Inflammatory macrophage treated with lipopolysaccharide for 4 hours (primary cell): ENCODE data around the gene SLC1A2.

Experiments
- DNase-seq: peaks from one replicate; pipeline ENCODE4 v3.0.0-alpha.2; 2020

The SLC1A2 gene

GRCh38 chr11:35237860-35238715 is 181.3 kb downstream of the SLC1A2 start:
- peak; percentile 62 for DNase-seq

GRCh38 chr11:35237351-35237750 is 182.0 kb downstream of the SLC1A2 start:
- DNase-seq = no peak

GRCh38 chr11:35236667-35237003 is 182.7 kb downstream of the SLC1A2 start:
- DNase-seq = peak; percentile 93

- peak; percentile 60 for DNase-seq
These were observed 183.3 kb downstream of the SLC1A2 start for GRCh38 chr11:35235936-35236666.

- DNase-seq = no peak
These were observed 183.9 kb downstream of the SLC1A2 start for GRCh38 chr11:35235498-35235897.

- peak; percentile 58 for DNase-seq
These were observed 184.2 kb downstream of the SLC1A2 start for GRCh38 chr11:35235157-35235468.

GRCh38 chr11:35234460-35235156 is 184.8 kb downstream of the SLC1A2 start:
- peak; percentile 49 for DNase-seq

DNA sequence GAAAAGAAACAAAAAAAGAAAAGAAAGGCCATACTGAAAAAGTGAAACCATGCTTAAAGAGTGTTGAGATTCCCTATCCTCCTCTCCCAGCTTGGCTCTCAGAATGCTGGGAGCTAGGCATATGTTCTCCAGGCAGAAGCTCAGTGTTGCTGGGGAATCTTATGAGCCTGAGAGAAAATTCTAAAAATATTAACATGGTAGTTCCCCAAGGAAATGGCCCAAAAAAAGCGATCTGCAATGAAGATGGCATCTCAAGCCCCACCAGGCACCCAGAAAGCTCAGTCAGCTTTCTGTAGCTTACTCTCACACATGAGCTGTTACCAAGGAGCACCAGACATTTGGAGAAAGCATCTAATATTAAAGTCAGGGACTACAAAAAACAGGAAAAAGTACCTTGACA is 185.8 kb downstream of the SLC1A2 start:
- peak; percentile 42 for DNase-seq

DNA sequence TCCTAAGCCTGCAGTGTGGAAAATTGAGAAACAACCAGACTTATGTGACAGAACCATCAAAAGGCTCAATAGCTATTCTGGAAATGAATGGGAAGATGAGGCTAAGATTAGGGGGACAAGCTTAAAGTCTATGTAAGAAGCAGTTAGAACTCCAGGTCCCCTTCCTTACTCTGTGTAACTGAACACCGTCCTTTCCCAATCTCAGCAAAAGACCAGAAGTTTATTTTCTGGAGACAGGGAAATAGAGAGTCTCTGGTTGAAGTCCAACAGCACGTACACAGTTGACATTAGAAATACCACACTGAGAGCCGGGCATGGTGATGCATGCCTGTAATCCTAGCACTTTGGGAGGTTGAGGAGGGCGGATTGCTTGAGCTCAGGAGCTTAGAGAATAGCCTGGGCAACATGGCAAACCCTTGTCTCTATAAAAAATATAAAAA is 186.4 kb downstream of the SLC1A2 start:
- peak; percentile 30 for DNase-seq

DNA sequence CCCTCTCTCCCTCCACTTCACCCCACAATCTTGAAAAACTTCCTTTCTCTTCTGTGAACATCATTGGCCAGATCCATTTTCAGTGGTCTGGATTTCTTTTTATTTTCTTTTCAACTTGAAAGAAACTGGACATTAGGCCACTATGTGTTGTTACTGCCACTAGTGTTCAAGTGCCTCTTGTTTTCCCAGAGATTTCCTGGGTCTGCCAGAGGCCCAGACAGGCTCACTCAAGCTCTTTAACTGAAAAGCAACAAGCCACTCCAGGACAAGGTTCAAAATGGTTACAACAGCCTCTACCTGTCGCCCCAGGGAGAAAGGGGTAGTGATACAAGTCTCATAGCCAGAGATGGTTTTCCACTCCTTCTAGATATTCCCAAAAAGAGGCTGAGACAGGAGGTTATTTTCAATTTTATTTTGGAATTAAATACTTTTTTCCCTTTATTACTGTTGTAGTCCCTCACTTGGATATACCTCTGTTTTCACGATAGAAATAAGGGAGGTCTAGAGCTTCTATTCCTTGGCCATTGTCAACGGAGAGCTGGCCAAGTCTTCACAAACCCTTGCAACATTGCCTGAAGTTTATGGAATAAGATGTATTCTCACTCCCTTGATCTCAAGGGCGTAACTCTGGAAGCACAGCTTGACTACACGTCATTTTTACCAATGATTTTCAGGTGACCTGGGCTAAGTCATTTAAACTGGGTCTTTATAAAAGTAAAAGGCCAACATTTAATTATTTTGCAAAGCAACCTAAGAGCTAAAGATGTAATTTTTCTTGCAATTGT is 188.1 kb downstream of the SLC1A2 start:
- no peak for DNase-seq

DNA sequence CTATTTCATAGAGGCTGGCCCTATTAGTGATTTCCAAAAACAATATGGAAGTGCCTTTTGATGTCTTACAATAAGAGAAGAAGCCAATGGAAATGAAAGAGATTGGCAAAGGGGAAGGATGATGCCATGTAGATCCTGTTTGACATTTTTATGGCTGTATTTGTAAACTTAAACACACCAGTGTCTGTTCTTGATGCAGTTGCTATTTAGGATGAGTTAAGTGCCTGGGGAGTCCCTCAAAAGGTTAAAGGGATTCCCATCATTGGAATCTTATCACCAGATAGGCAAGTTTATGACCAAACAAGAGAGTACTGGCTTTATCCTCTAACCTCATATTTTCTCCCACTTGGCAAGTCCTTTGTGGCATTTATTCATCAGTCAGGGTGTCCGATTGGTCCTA is 189.0 kb downstream of the SLC1A2 start:
- DNase-seq = peak; percentile 25

- DNase-seq = peak; percentile 59
These were observed 191.0 kb downstream of the SLC1A2 start for GRCh38 chr11:35228328-35228725.

- peak; percentile 93 for DNase-seq
These were observed 191.6 kb downstream of the SLC1A2 start for GRCh38 chr11:35227576-35228327.

DNA sequence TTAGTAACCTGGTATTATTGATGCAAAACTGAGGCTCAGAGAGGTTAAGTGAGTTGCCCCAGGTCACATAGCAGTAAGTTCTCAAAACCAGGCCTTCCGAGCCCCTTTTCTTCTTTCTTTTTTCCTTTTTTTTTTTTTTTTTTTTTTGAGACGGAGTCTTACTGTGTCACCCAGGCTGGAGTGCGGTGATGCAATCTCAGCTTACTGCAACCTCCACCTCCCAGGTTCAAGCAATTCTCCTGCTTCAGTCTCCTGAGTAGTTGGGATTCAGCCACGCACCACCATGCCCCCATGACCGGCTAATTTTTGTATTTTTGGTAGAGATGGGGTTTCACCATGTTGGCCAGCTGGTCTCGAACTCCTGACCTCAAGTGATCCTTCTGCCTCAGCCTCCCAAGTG is 192.6 kb downstream of the SLC1A2 start:
- peak; percentile 26 for DNase-seq

- no peak for DNase-seq
These were observed 193.3 kb downstream of the SLC1A2 start for GRCh38 chr11:35225946-35226520.

GRCh38 chr11:35223991-35224390 is 195.4 kb downstream of the SLC1A2 start:
- DNase-seq = no peak

- no peak for DNase-seq
These were observed 196.0 kb downstream of the SLC1A2 start for GRCh38 chr11:35223371-35223796.

DNA sequence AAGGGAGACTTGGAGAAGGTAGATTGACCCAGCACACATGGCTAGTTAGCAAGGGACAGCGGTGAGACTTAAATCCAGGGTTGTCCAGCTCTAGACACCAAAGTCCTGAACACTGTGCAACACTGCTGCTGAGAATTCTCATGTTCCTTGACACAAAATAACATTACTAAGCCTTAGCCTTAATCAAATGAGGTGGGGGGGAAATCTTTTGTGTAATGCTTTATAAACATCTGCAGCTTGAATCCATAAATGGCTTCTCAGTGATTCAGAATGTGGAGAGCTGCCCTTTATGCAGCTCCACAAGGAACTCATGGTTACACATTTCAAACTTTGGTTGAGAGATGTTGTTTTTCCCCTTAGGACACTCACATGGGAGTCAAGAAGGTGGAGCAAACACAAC is 200.4 kb downstream of the SLC1A2 start:
- DNase-seq = no peak

- DNase-seq = no peak
These were observed 202.2 kb downstream of the SLC1A2 start for GRCh38 chr11:35216962-35217678.

DNA sequence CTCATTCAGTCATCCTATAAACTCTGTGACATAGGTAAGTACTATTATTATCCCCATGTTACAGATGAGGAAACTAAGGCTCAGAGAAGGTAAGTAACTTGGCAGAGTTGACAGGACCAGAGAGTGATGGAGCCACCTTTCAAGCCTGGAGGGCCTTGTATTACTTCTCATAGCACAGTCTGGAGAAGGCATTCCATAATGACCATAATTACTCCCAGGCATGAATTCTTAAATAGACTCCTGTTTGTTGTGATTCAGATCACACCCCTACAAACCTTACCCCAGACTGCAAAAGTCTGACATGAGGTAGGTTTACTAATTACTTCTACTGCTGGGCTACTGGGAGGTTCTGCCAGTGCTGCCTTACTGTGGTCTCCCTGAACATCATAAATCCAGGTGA is 203.4 kb downstream of the SLC1A2 start:
- no peak for DNase-seq

DNA sequence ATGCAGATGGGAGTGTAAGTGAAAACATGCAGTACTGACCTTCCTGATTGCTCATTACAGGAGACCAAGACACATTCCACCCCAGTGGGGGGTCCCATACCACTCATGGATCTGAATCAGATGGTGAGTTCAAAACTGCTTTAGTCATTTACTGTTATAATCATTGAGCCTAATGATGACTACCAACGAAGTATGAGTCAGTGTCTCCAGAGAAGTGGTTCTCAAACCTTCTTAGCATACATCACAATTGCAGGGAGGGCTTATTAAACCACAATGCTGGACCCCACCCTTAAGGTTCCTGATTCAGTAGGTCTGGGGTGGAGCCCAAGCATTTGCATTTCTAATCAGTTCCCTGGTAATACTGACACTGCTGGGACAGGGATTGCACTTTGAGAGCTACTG is 204.6 kb downstream of the SLC1A2 start:
- peak; percentile 90 for DNase-seq
